HG02763 (cell line): ENCODE results near the gene LRCH3.
A peak's percentile ranks its signal among the peaks of the same experiment; 100 is the strongest.
"Not testable (repeated sequence)": the region's sequence is repeated elsewhere in the genome, so short reads cannot be mapped to it uniquely, and the experiment has no call there.

Experiments used
- ATAC-seq: cut with Tn5 transposase; IDR thresholded peaks from one replicate; pipeline ENCODE4 v1.9.1; 2021; ENCODE audit warnings: mild to moderate bottlenecking, moderate library complexity; ENCODE audit not compliant: unreplicated experiment

The LRCH3 gene

GRCh38 chr3:197881970-197882338 lies 90.9 kb downstream of the LRCH3 start:
- ATAC-seq = no peak

- no peak for ATAC-seq
Measured at GRCh38 chr3:197882586-197882985, 91.5 kb downstream of the LRCH3 start.

GRCh38 chr3:197883541-197883940 lies 92.5 kb downstream of the LRCH3 start:
- ATAC-seq = no peak

GRCh38 chr3:197884330-197884729 lies 93.3 kb downstream of the LRCH3 start:
- ATAC-seq = not testable (repeated sequence)

- ATAC-seq = not testable (repeated sequence)
Measured at GRCh38 chr3:197886052-197886451, 95.0 kb downstream of the LRCH3 start.

- not testable (repeated sequence) for ATAC-seq
Measured at GRCh38 chr3:197887430-197888053, 96.5 kb downstream of the LRCH3 start.

- ATAC-seq = no peak
Measured at GRCh38 chr3:197888511-197888910, 97.5 kb downstream of the LRCH3 start.

- ATAC-seq = no peak
Measured at GRCh38 chr3:197889204-197889930, 98.3 kb downstream of the LRCH3 start.

GRCh38 chr3:197890693-197891092 lies 99.6 kb downstream of the LRCH3 start:
- ATAC-seq = no peak

- no peak for ATAC-seq
Measured at GRCh38 chr3:197892162-197892561, 101.1 kb downstream of the LRCH3 start.

- no peak for ATAC-seq
Measured at GRCh38 chr3:197896421-197896820, 105.4 kb downstream of the LRCH3 start.

GRCh38 chr3:197899833-197900478 lies 108.9 kb downstream of the LRCH3 start:
- no peak for ATAC-seq

- no peak for ATAC-seq
Measured at GRCh38 chr3:197901626-197902025, 110.6 kb downstream of the LRCH3 start.

GRCh38 chr3:197906023-197906849 lies 115.2 kb downstream of the LRCH3 start:
- ATAC-seq = peak; percentile 82

GRCh38 chr3:197906850-197907187 lies 115.8 kb downstream of the LRCH3 start:
- no peak for ATAC-seq

GRCh38 chr3:197907196-197907595 lies 116.1 kb downstream of the LRCH3 start:
- ATAC-seq = no peak

GRCh38 chr3:197908550-197908949 lies 117.5 kb downstream of the LRCH3 start:
- ATAC-seq = not testable (repeated sequence)

GRCh38 chr3:197908957-197909701 lies 118.1 kb downstream of the LRCH3 start:
- ATAC-seq = no peak

- no peak for ATAC-seq
Measured at GRCh38 chr3:197912741-197913476, 121.9 kb downstream of the LRCH3 start.
